Neural cell (in vitro differentiated cells): Measurements from ENCODE around the gene ZNF329.
A peak's percentile ranks its signal among the peaks of the same experiment; 100 is the strongest.

ENCODE experiments used
- CTCF ChIP-seq: fragments of 450-650 bp; IDR thresholded peaks from 2 replicates; pipeline ENCODE4 v1.5.1; 2014; ENCODE audit warnings: antibody characterized with exemption, mild to moderate bottlenecking, moderate library complexity; ENCODE audit not compliant: poor library complexity, severe bottlenecking
- EP300 ChIP-seq: fragments of 450-650 bp; conservative IDR thresholded peaks from 2 replicates; pipeline ENCODE4 v1.6.1; 2014; ENCODE audit warnings: antibody characterized with exemption, mild to moderate bottlenecking, moderate library complexity; ENCODE audit not compliant: poor library complexity, severe bottlenecking
- EZH2 ChIP-seq: fragments of 200-600, 300-800 bp; shearing (Covaris generic), sonication (generic); IDR thresholded peaks from 2 replicates; pipeline ENCODE4 v1.6.1; 2014; ENCODE audit warnings: antibody characterized with exemption, low read length, borderline replicate concordance, mild to moderate bottlenecking; ENCODE audit not compliant: insufficient read depth, poor library complexity, severe bottlenecking
- POLR2AphosphoS5 ChIP-seq: IDR thresholded peaks from 2 replicates; pipeline ENCODE4 v1.6.1; 2012
- RAD21 ChIP-seq: fragments of 450-650 bp; conservative IDR thresholded peaks from 2 replicates; pipeline ENCODE4 v1.6.1; 2014; ENCODE audit warnings: antibody characterized with exemption, mild to moderate bottlenecking, moderate library complexity
- REST ChIP-seq: IDR thresholded peaks from 2 replicates; pipeline ENCODE4 v1.6.1; 2012; ENCODE audit warnings: borderline replicate concordance
- SMC3 ChIP-seq: fragments of 450-650 bp; conservative IDR thresholded peaks from 2 replicates; pipeline ENCODE4 v1.6.1; 2014; ENCODE audit warnings: antibody characterized with exemption, mild to moderate bottlenecking, moderate library complexity; ENCODE audit not compliant: poor library complexity
- TAF1 ChIP-seq: IDR thresholded peaks from 2 replicates; pipeline ENCODE4 v1.6.1; 2012; ENCODE audit warnings: low read depth

- TF ChIP-seq TAF1, result no peak
- TF ChIP-seq CTCF, result peak; percentile 28
- TF ChIP-seq REST, result no peak
- TF ChIP-seq POLR2AphosphoS5, result no peak
- no peak for TF ChIP-seq EZH2
- no peak for TF ChIP-seq EP300
- no peak for TF ChIP-seq RAD21
- TF ChIP-seq SMC3, result no peak
Measured at GRCh38 chr19:58181902-58182576, 31.4 kb upstream of the ZNF329 start.
